Transverse colon (tissue), 4 donors: Measurements from ENCODE around the gene IFT88. TPM values are rescaled to one million over a fixed set of nuclear protein-coding genes. Genes with fewer than 3 reads are reported as not detected.

Source experiments
- DNase-seq: peaks from one replicate; pipeline ENCODE4 v3.0.0-alpha.2; 2019
- H3K27ac ChIP-seq, 4 donors: fragments of 200-600 bp; sonication (generic); 2 replicates each; pipeline ENCODE4 v1.5.1; 2016 to 2018; ENCODE audit warnings: inconsistent platforms in 4 of 4
- H3K27me3 ChIP-seq: fragments of 200-600 bp; sonication (generic); 2 replicates; pipeline ENCODE4 v1.5.1; 2017; ENCODE audit warnings: inconsistent platforms
- H3K36me3 ChIP-seq, 4 donors: fragments of 200-600 bp; sonication (generic); 2 replicates each; pipeline ENCODE4 v1.5.1; 2017 to 2019; ENCODE audit warnings: inconsistent platforms in 4 of 4
- H3K4me1 ChIP-seq, 4 donors: fragments of 200-600 bp; sonication (generic); 2 replicates each; pipeline ENCODE4 v1.5.1; 2017 to 2020; ENCODE audit warnings: inconsistent platforms in 4 of 4
- H3K4me3 ChIP-seq, 4 donors: fragments of 200-600 bp; sonication (generic); 1 replicate in 1 of 4; 2 replicates in 3 of 4; pipeline versions ENCODE4 v1.5.1 to v1.6.1; 2017 to 2019; ENCODE audit warnings: inconsistent platforms in 4 of 4
- H3K9me3 ChIP-seq, 2 donors: fragments of 200-600 bp; sonication (generic); 2 replicates each; pipeline ENCODE4 v1.5.1; 2017 to 2019; ENCODE audit warnings: inconsistent platforms in 2 of 2
- EP300 ChIP-seq: sonication (generic); formaldehyde crosslinking; IDR thresholded peaks from one replicate; pipeline ENCODE4 v1.6.1; 2017; ENCODE audit warnings: antibody characterized with exemption, low read depth
- POLR2A ChIP-seq: fragments of 450-650 bp; IDR thresholded peaks from one replicate; pipeline ENCODE4 v1.6.1; 2016; ENCODE audit warnings: antibody characterized with exemption, mild to moderate bottlenecking, moderate library complexity
- POLR2AphosphoS5 ChIP-seq, 3 donors: sonication (generic); formaldehyde crosslinking; IDR thresholded peaks; one replicate each; pipeline ENCODE4 v1.6.1; 2016; ENCODE audit warnings: antibody characterized with exemption in 3 of 3
- WGBS, 2 donors: methylation state at CpG; one replicate each; pipeline ENCODE4 v1.1.5; 2018; ENCODE audit warnings: low coverage in 1 of 2; 5-methylcytosine and 5-hydroxymethylcytosine counted together
- in situ Hi-C, 4 donors: fragments of 200-750 bp; cut with MboI; loops; one replicate each; pipeline versions ENCODE4 v1.15.0 to v1.15.1; 2017; ENCODE audit warnings: low sequenced_read_pairs in 3 of 4, low pct_ligation_motif_present in 1 of 4, low pct_unique_long_range_greater_than_20kb in 1 of 4
- intact Hi-C: fragments of 100-400 bp; cut with DNase I; formaldehyde crosslinking; loops from one replicate; pipeline ENCODE4 v1.15.1; 2023; ENCODE audit warnings: low total_unique reads
- total RNA-seq, 4 donors: library from RNA; depleted of rRNA; stranded (reverse); fragments of >200 nt; gene quantifications; one replicate each; pipeline ENCODE4 v1.1.0, GENCODE V29; 2016
- TF ChIP-seq, protein P1 (sequence below), 5 experiments: fragments of 200-600 bp in 3 of 5; fragments of 450-650 bp in 2 of 5; sonication (generic) in 3 of 5; IDR thresholded peaks; 1 replicate in 2 of 5; 2 replicates in 3 of 5; pipeline ENCODE4 v1.5.1; 2016 to 2017; ENCODE audit warnings: antibody characterized with exemption in 5 of 5, inconsistent platforms in 3 of 5, mild to moderate bottlenecking in 2 of 5, moderate library complexity in 1 of 5

IFT88 gene
- total RNA-seq, 4 donors from 2014 or later, result 3.4 to 22.9 (median 16.6) TPM

DNA sequence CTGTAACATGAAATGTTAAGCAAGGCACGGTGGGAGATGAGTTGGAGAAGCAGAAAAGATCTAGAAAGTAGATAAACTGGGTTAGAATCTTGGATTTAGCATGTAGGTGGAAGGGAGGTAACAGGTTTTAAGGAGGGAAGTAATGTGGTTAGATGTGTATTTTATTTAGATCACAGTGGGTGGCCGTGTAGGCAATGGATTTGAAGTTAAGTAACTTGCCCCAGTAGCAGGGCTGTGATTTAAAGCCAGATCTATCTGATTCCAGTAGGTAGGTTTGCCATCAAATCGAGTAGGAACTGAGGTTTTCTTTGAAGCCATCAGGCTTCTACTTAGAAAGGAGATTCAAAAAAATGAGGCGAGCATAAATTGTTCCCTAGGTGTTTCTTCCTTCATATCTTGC lies 86.0 kb downstream of the IFT88 start:
- WGBS, 2 donors, result 78 to 81% methylated on average over 4 of the region's 4 CpGs
- no peak overlapping the region for H3K27ac ChIP-seq
- TF ChIP-seq, protein P1, sequence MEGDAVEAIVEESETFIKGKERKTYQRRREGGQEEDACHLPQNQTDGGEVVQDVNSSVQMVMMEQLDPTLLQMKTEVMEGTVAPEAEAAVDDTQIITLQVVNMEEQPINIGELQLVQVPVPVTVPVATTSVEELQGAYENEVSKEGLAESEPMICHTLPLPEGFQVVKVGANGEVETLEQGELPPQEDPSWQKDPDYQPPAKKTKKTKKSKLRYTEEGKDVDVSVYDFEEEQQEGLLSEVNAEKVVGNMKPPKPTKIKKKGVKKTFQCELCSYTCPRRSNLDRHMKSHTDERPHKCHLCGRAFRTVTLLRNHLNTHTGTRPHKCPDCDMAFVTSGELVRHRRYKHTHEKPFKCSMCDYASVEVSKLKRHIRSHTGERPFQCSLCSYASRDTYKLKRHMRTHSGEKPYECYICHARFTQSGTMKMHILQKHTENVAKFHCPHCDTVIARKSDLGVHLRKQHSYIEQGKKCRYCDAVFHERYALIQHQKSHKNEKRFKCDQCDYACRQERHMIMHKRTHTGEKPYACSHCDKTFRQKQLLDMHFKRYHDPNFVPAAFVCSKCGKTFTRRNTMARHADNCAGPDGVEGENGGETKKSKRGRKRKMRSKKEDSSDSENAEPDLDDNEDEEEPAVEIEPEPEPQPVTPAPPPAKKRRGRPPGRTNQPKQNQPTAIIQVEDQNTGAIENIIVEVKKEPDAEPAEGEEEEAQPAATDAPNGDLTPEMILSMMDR (IDR thresholded peaks at IDR 0.05), result no peak
- TF ChIP-seq EP300 (no peak), POLR2A (no peak), POLR2AphosphoS5 (IDR thresholded peaks at IDR 0.05) (no peak)
- H3K9me3 ChIP-seq, result no peaks in the 10 kb centered on the region
- no peak for DNase-seq
- in situ Hi-C loops, result no loop called here
- no peaks in the 10 kb centered on the region for H3K27me3 ChIP-seq
- H3K4me1 ChIP-seq, result no peaks in the 10 kb centered on the region
- H3K4me3 ChIP-seq, result no peak overlapping the region
- intact Hi-C loops, result no loop called here
- no peaks in the 10 kb centered on the region for H3K36me3 ChIP-seq

DNA sequence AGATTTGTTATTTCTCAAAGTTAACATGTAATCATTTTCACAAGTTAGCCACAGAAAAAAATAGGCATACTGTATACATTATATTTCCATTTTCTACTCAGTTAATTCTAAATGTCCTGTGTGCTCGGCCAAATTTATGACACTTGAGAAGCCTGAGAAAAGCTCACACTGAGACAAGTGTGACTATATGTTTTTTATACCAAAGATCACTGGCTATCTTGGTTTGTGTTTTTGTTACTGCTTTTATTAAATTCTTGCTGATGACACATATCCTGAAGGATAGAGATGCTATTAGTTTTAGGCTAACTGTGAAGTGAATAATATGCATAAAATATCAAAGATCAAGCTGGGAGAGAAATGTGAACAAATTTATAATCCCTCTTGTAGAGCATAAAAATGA lies 87.2 kb downstream of the IFT88 start:
- Histone ChIP-seq H3K36me3 (peaks cover 0 to 2% (median 0%) of the 10 kb centered on the region in 4 donors), H3K27me3 (no peaks in the 10 kb centered on the region), H3K4me3 (no peak overlapping the region), H3K27ac (no peak overlapping the region), H3K9me3 (no peaks in the 10 kb centered on the region), H3K4me1 (no peaks in the 10 kb centered on the region)
- no peak for DNase-seq
- WGBS, 2 donors, result 93 to 94% methylated on average over 1 of the region's 1 CpG
- in situ Hi-C loops (no loop called here), intact Hi-C loops (no loop called here)
- TF ChIP-seq POLR2AphosphoS5 (IDR thresholded peaks at IDR 0.05) (no peak), EP300 (no peak), POLR2A (no peak)
- TF ChIP-seq, protein P1 (IDR thresholded peaks at IDR 0.05), result no peak

DNA sequence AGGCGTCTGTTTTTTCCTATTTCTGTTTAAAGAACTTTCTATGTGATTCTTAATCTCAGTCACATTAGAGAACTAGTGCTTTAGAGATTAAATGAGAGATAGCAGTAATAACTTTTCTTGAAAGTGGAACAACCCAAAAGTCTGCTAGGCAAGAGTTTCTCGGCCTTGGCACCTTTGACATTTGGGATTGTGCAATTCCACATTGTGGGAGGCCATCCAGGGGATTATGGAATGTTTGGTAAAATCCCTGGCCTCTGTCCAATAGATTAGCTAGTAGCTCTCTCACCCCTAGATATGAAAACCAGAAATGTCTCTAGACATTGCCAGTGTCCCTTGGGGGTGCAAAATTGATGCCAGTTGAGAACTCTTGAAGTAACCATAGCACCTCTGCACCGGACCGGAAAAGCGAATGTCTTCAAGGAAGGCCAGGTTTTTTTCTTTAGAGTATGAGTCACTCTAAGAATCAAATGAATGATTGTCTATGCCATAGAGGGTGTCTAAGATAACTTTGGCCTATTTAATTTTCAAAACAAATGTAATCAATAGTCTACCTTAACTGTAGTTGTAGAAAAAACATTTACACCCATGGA lies 91.6 kb downstream of the IFT88 start:
- TF ChIP-seq EP300, result no peak
- TF ChIP-seq, protein P1 (IDR thresholded peaks at IDR 0.05), result no peak
- no peak for TF ChIP-seq POLR2AphosphoS5 (IDR thresholded peaks at IDR 0.05)
- in situ Hi-C loops (no loop called here), intact Hi-C loops (no loop called here)
- no peaks in the 10 kb centered on the region for H3K4me1 ChIP-seq
- 84 to 86% methylated on average over 2 to 5 of the region's 5 CpGs for WGBS, 2 donors
- no peaks in the 10 kb centered on the region for H3K9me3 ChIP-seq
- no peaks in the 10 kb centered on the region for H3K27me3 ChIP-seq
- no peak for DNase-seq
- H3K27ac ChIP-seq, result no peak overlapping the region
- peaks cover 0 to 5% (median 2%) of the 10 kb centered on the region in 4 donors for H3K36me3 ChIP-seq
- no peak overlapping the region for H3K4me3 ChIP-seq

DNA sequence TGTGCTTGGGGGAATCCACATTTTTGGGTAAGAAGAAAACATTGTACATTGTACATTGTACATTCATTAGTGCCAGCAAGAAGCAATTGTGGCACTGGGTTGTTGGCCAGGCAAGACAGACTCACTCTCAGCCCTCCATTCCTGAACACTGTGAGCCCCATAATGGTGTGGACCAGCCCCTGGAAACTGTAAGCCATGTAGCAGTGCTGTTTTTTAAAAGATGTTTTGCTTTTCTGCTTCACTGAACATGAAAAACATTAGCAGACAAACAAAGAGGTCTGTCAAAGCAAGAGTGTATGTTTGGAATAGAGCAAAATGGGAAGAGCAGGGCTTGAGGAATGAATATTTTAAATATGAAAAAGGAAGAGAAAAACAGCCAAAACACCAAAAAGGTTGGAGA lies 97.4 kb downstream of the IFT88 start:
- DNase-seq, result no peak
- in situ Hi-C loops, result no loop called here
- Histone ChIP-seq H3K27me3 (no peaks in the 10 kb centered on the region), H3K9me3 (no peaks in the 10 kb centered on the region), H3K4me1 (no peaks in the 10 kb centered on the region), H3K4me3 (no peak overlapping the region), H3K36me3 (peaks cover 0 to 3% (median under 1%) of the 10 kb centered on the region in 4 donors), H3K27ac (no peak overlapping the region)
- intact Hi-C loops, result no loop called here
- no peak for TF ChIP-seq POLR2AphosphoS5 (IDR thresholded peaks at IDR 0.05)
- no peak for TF ChIP-seq EP300

DNA sequence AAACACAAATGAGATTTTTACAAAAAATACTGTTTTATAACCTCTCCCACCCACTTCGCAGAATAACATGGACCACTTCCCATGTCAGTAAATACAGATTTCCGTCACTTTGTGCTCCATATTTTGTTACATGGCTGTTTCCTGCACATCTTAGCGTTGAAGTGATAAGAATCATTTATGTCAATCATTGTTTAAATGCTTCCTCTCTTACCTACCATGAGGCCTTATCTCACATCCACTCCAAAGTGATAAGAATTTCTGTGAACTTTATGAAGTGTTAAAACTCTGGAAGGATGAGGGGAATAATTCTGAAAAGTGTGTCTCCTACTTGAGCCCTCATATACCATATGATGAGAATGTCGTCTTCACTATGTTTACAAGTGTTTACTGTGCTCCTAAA lies 100.0 kb downstream of the IFT88 start:
- Histone ChIP-seq H3K36me3 (no peaks in the 10 kb centered on the region), H3K4me3 (no peak overlapping the region), H3K9me3 (no peaks in the 10 kb centered on the region), H3K27ac (no peak overlapping the region), H3K27me3 (no peaks in the 10 kb centered on the region), H3K4me1 (no peaks in the 10 kb centered on the region)
- in situ Hi-C loops, result no loop called here
- DNase-seq, result no peak
- 71 to 81% methylated on average over 4 of the region's 4 CpGs for WGBS, 2 donors
- TF ChIP-seq, protein P1 (IDR thresholded peaks at IDR 0.05), result no peak
- TF ChIP-seq POLR2AphosphoS5 (IDR thresholded peaks at IDR 0.05), result no peak
- TF ChIP-seq POLR2A, result no peak
- TF ChIP-seq EP300, result no peak
- intact Hi-C loops, result no loop called here
